ENCODE measurements around the gene LPAR2. TPM values are rescaled to one million over a fixed set of nuclear protein-coding genes. Genes with fewer than 3 reads are reported as not detected.

LPAR2 gene
- total RNA-seq, 3 donors from 2014 or later: 10.9 to 30.0 (median 17.1) TPM

DNA sequence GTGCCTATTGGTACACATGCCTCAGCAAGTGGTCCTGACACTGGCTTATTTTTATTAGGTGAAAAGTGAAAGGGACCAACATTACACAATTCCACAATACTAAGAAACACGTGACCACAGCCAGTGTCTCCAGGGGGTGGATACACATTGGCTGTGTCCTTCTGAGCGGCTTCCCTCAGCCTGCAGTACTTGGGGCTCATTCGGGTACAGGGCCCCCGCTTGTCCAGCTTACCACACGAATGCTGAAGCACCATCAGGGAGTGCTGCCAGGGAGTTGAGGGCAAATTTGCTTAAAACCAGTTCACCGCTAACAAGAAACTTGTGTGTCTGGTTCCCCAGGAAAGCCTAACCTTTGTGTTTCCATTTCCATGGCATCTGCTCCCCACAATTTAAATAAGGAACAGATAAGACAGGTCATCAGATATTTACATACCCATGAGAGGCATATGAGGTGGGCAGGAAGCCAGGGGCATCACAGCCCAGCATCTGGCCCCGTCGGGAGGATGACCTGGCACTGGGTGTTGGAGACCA is 32.8 kb downstream of the LPAR2 start:
- no peaks in the 10 kb centered on the region for H3K36me3 ChIP-seq (ENCODE audit: low read depth)
- peaks cover 6% of the 10 kb centered on the region for H3K4me1 ChIP-seq (ENCODE audit: low read depth)
- ATAC-seq: peak; percentile 55
- no peak overlapping the region for H3K4me3 ChIP-seq
- TF ChIP-seq, protein P1, sequence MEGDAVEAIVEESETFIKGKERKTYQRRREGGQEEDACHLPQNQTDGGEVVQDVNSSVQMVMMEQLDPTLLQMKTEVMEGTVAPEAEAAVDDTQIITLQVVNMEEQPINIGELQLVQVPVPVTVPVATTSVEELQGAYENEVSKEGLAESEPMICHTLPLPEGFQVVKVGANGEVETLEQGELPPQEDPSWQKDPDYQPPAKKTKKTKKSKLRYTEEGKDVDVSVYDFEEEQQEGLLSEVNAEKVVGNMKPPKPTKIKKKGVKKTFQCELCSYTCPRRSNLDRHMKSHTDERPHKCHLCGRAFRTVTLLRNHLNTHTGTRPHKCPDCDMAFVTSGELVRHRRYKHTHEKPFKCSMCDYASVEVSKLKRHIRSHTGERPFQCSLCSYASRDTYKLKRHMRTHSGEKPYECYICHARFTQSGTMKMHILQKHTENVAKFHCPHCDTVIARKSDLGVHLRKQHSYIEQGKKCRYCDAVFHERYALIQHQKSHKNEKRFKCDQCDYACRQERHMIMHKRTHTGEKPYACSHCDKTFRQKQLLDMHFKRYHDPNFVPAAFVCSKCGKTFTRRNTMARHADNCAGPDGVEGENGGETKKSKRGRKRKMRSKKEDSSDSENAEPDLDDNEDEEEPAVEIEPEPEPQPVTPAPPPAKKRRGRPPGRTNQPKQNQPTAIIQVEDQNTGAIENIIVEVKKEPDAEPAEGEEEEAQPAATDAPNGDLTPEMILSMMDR (IDR thresholded peaks at IDR 0.05): no peak
- DNase-seq: peak in 1 of 3 donors; percentile 46
- intact Hi-C loops (cut with DNase I, micrococcal nuclease): no loop called here
- H3K9me3 ChIP-seq: no peaks in the 10 kb centered on the region

DNA sequence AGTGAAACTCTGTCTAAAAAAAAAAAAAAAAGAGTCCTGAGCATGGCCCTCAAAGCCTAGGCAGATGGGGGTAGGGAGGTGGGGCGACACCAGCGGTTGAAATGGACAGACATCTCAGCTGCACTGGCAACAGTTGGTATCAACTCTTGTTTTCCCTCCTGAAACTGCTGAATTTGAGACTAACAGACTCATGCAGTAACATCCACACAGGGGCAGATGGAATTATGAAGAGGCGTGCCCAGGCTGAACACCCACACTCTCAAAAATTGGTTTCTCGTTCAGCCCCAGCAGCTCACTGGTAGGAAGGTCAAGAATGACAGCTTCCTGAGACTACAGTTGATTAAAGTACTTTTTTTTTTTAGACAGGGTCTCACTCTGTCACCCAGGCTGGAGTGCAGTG is 33.6 kb downstream of the LPAR2 start:
- TF ChIP-seq, protein P1 (IDR thresholded peaks at IDR 0.05): no peak
- H3K4me3 ChIP-seq: no peak overlapping the region
- H3K9me3 ChIP-seq: no peaks in the 10 kb centered on the region
- intact Hi-C loops (cut with DNase I, micrococcal nuclease): no loop called here
- DNase-seq (no peak), ATAC-seq (no peak)
- H3K4me1 ChIP-seq (ENCODE audit: low read depth): peaks cover 6% of the 10 kb centered on the region
- H3K36me3 ChIP-seq (ENCODE audit: low read depth): no peaks in the 10 kb centered on the region

GRCh38 chr19:19592690-19593089 is 35.3 kb downstream of the LPAR2 start:
- no peak overlapping the region for H3K4me3 ChIP-seq
- no peak for ATAC-seq
- TF ChIP-seq, protein P1 (IDR thresholded peaks at IDR 0.05): no peak
- intact Hi-C loops (cut with DNase I, micrococcal nuclease): no loop called here
- H3K36me3 ChIP-seq (ENCODE audit: low read depth): no peaks in the 10 kb centered on the region
- H3K9me3 ChIP-seq: no peaks in the 10 kb centered on the region
- DNase-seq: no peak
- peaks cover 6% of the 10 kb centered on the region for H3K4me1 ChIP-seq (ENCODE audit: low read depth)

- DNase-seq (peak in 1 of 3 donors; percentile 48), ATAC-seq (peak; percentile 72)
- TF ChIP-seq, protein P1 (IDR thresholded peaks at IDR 0.05): no peak
- no peaks in the 10 kb centered on the region for H3K36me3 ChIP-seq (ENCODE audit: low read depth)
- H3K4me3 ChIP-seq: no peak overlapping the region
- H3K9me3 ChIP-seq: no peaks in the 10 kb centered on the region
- H3K4me1 ChIP-seq (ENCODE audit: low read depth): peaks cover 6% of the 10 kb centered on the region
- intact Hi-C loops (cut with DNase I, micrococcal nuclease): no loop called here
Measured at GRCh38 chr19:19591133-19591825, 36.7 kb downstream of the LPAR2 start.

DNA sequence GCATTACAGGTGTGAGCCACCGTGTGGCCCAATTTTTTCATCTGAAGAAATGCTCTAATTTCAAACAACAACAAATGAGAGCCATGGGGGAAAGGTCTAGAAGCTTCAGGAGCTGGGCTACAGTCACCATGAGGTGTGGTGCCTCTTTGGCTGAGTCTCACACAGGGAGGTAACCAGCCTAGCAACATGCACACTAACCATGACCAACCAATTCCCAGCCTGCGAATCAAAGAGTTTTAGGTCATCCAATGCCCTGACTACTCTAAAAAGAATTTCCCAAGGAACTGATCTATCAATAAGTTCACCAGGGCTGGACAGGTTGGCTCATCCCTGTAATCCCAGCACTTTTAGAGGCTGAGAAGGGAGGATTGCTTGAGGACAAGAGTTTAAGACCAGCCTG is 39.5 kb downstream of the LPAR2 start:
- intact Hi-C loops (cut with DNase I, micrococcal nuclease): no loop called here
- H3K9me3 ChIP-seq: no peaks in the 10 kb centered on the region
- no peaks in the 10 kb centered on the region for H3K4me1 ChIP-seq (ENCODE audit: low read depth)
- ATAC-seq (no peak), DNase-seq (no peak)
- H3K36me3 ChIP-seq (ENCODE audit: low read depth): no peaks in the 10 kb centered on the region
- H3K4me3 ChIP-seq: no peak overlapping the region
- TF ChIP-seq, protein P1 (IDR thresholded peaks at IDR 0.05): no peak

All from mucosa of descending colon (tissue), 3 donors.